Caco-2 (cell line): ENCODE results near the gene LYZL6. TPM values are rescaled to one million over a fixed set of nuclear protein-coding genes. Genes with fewer than 3 reads are reported as not detected.

ENCODE experiments used
- BruUV-seq: library from RNA; stranded (reverse); fragments of 400-500 nt; replicated peaks from 2 replicates; lab custom pipeline; 2021; lab: Mats Ljungman, UMichigan
- CTCF ChIA-PET: fragments of 300-600 bp; sonication (Branson Sonifier 250); formaldehyde crosslinking; loops from one replicate; lab custom pipeline; 2022; ENCODE audit warnings: antibody characterized with exemption; lab: Charles Lee
- POLR2A ChIA-PET: fragments of 300-600 bp; sonication (Branson Sonifier 250); formaldehyde crosslinking; loops from one replicate; lab custom pipeline; 2022; ENCODE audit warnings: antibody characterized with exemption; lab: Charles Lee
- DNase-seq, 2 experiments: peaks; one replicate each; pipeline versions ENCODE4 v3.0.0 to v3.0.0-alpha.2; 2020 to 2022
- H3K27me3 ChIP-seq: replicated peaks from 2 replicates; pipeline ENCODE4 v1.6.0; 2011; ENCODE audit warnings: low read length; ENCODE audit not compliant: control insufficient read depth, insufficient read depth
- H3K36me3 ChIP-seq: 2 replicates; pipeline ENCODE4 v1.5.1; 2011; ENCODE audit warnings: low read length; ENCODE audit not compliant: control insufficient read depth, insufficient read depth
- H3K4me1 ChIP-seq: fragments of 250-450 bp; sonication (Bioruptor Pico); 2 replicates; pipeline ENCODE4 v1.5.1; 2020; ENCODE audit warnings: mild to moderate bottlenecking
- H3K4me3 ChIP-seq: 2 replicates; pipeline ENCODE4 v1.5.1; 2011; ENCODE audit warnings: low read depth, mild to moderate bottlenecking, control low read depth, low read length
- H3K9me3 ChIP-seq: fragments of 250-450 bp; sonication (Bioruptor Pico); 2 replicates; pipeline ENCODE4 v1.5.1; 2020; ENCODE audit warnings: mild to moderate bottlenecking, moderate library complexity
- H3K27ac Mint-ChIP-seq: one replicate; pipeline ENCODE4 v1.8.0; 2022; ENCODE audit warnings: mixed read lengths; ENCODE audit not compliant: unreplicated experiment
- H3K27me3 Mint-ChIP-seq: one replicate; pipeline ENCODE4 v1.8.0; 2022; ENCODE audit warnings: mixed read lengths; ENCODE audit not compliant: insufficient read depth, unreplicated experiment
- H3K36me3 Mint-ChIP-seq: one replicate; pipeline ENCODE4 v1.8.0; 2022; ENCODE audit warnings: mild to moderate bottlenecking, mixed read lengths; ENCODE audit not compliant: insufficient read depth, unreplicated experiment
- H3K4me1 Mint-ChIP-seq: one replicate; pipeline ENCODE4 v1.8.0; 2022; ENCODE audit warnings: low read depth, mixed read lengths; ENCODE audit not compliant: unreplicated experiment
- H3K4me3 Mint-ChIP-seq: one replicate; pipeline ENCODE4 v1.8.0; 2022; ENCODE audit warnings: mild to moderate bottlenecking, moderate library complexity, mixed read lengths; ENCODE audit not compliant: unreplicated experiment
- H3K9me3 Mint-ChIP-seq: one replicate; pipeline ENCODE4 v1.8.0; 2022; ENCODE audit warnings: mixed read lengths; ENCODE audit not compliant: unreplicated experiment
- CTCF ChIP-seq, 2 experiments: fragments of 200-600 bp in 1 of 2; IDR thresholded peaks; 1 replicate in 1 of 2; 2 replicates in 1 of 2; pipeline versions ENCODE4 v1.5.1 to v1.8.0; 2011 to 2022; ENCODE audit warnings: antibody characterized with exemption in 1 of 2, control low read depth in 1 of 2, inconsistent platforms in 1 of 2, low read depth in 1 of 2, low read length in 1 of 2, mild to moderate bottlenecking in 1 of 2, moderate library complexity in 1 of 2; ENCODE audit not compliant: insufficient read depth in 1 of 2, severe bottlenecking in 1 of 2, unreplicated experiment in 1 of 2
- intact Hi-C: fragments of 100-400 bp; cut with micrococcal nuclease; formaldehyde crosslinking; loops from one replicate; pipeline ENCODE4 v1.10.0; 2022; ENCODE audit not compliant: unreplicated experiment
- total RNA-seq: library from RNA; stranded (reverse); gene quantifications from 2 replicates; pipeline ENCODE4 v1.2.3, GENCODE V29; 2022

The LYZL6 gene
- total RNA-seq, 1 experiment from 2014 or later: not detected

GRCh38 chr17:35889818-35890773 lies 53.4 kb downstream of the LYZL6 start:
- H3K9me3 Mint-ChIP-seq: no peaks in the 10 kb centered on the region
- ChIA-PET CTCF (no interaction called here), POLR2A (no interaction called here)
- intact Hi-C loops: no loop called here
- H3K4me3 ChIP-seq: no peak overlapping the region
- no peak overlapping the region for H3K4me3 Mint-ChIP-seq
- no peak for DNase-seq
- no peaks in the 10 kb centered on the region for H3K4me1 ChIP-seq
- no peaks in the 10 kb centered on the region for H3K4me1 Mint-ChIP-seq
- no peak overlapping the region for H3K27ac Mint-ChIP-seq
- no TSS peak for BruUV-seq
- H3K27me3 Mint-ChIP-seq: no peaks in the 10 kb centered on the region
- no peaks in the 10 kb centered on the region for H3K36me3 ChIP-seq
- no peaks in the 10 kb centered on the region for H3K27me3 ChIP-seq
- TF ChIP-seq CTCF (IDR thresholded peaks at IDR 0.05; ENCODE audit: insufficient read depth in 1 of 2, low read depth in 1 of 2, low read length in 1 of 2, severe bottlenecking in 1 of 2, unreplicated experiment in 1 of 2): no peak
- no peaks in the 10 kb centered on the region for H3K9me3 ChIP-seq
- no peaks in the 10 kb centered on the region for H3K36me3 Mint-ChIP-seq

GRCh38 chr17:35889241-35889640 lies 54.3 kb downstream of the LYZL6 start:
- intact Hi-C loops: no loop called here
- no peaks in the 10 kb centered on the region for H3K27me3 Mint-ChIP-seq

More at GRCh38 chr17:35889241-35889640, 54.3 kb downstream of the LYZL6 start:
- no peaks in the 10 kb centered on the region for H3K9me3 ChIP-seq
- H3K4me3 Mint-ChIP-seq: no peak overlapping the region
- H3K36me3 Mint-ChIP-seq: no peaks in the 10 kb centered on the region
- no peaks in the 10 kb centered on the region for H3K4me1 ChIP-seq
- H3K4me1 Mint-ChIP-seq: no peaks in the 10 kb centered on the region
- ChIA-PET CTCF (no interaction called here), POLR2A (no interaction called here)
- BruUV-seq: no TSS peak
- no peaks in the 10 kb centered on the region for H3K27me3 ChIP-seq
- DNase-seq: no peak
- no peak for TF ChIP-seq CTCF (IDR thresholded peaks at IDR 0.05; ENCODE audit: insufficient read depth in 1 of 2, low read depth in 1 of 2, low read length in 1 of 2, severe bottlenecking in 1 of 2, unreplicated experiment in 1 of 2)
- no peaks in the 10 kb centered on the region for H3K9me3 Mint-ChIP-seq
- no peaks in the 10 kb centered on the region for H3K36me3 ChIP-seq
- no peak overlapping the region for H3K4me3 ChIP-seq
- H3K27ac Mint-ChIP-seq: no peak overlapping the region

Other genes starting within 250 kb of the LYZL6 start
- gene RASL10B, start 212.1 kb downstream of the LYZL6 start, total RNA-seq: 11.4 and 13.3 TPM in 2 replicates
- not detected in 2 replicates for gene GAS2L2, start 190.5 kb downstream of the LYZL6 start, total RNA-seq
- not detected in 2 replicates for gene C17orf50, start 182.8 kb downstream of the LYZL6 start, total RNA-seq
- not detected in 2 replicates for gene MMP28, start 148.1 kb downstream of the LYZL6 start, total RNA-seq
- gene TAF15, start 134.2 kb downstream of the LYZL6 start, total RNA-seq: 335 and 350 TPM in 2 replicates
- not detected in 2 replicates for gene HEATR9, start 74.8 kb downstream of the LYZL6 start, total RNA-seq
- not detected in 2 replicates for gene CCL5, start 63.4 kb downstream of the LYZL6 start, total RNA-seq
- gene RDM1, start 12.9 kb downstream of the LYZL6 start, total RNA-seq: 9.9 and 12.9 TPM in 2 replicates
- gene CCL16, start 37.8 kb upstream of the LYZL6 start, total RNA-seq: not detected in 2 replicates
- gene CCL14, start 43.0 kb upstream of the LYZL6 start, total RNA-seq: not detected in 2 replicates
- 0.30 and 0.52 TPM in 2 replicates for gene CCL15, start 57.8 kb upstream of the LYZL6 start, total RNA-seq
- gene CCL23, start 74.3 kb upstream of the LYZL6 start, total RNA-seq: not detected in 2 replicates
- gene CCL18, start 120.6 kb upstream of the LYZL6 start, total RNA-seq: not detected in 2 replicates
- gene CCL3, start 146.4 kb upstream of the LYZL6 start, total RNA-seq: not detected in 2 replicates
- not detected in 2 replicates for gene CCL4, start 160.1 kb upstream of the LYZL6 start, total RNA-seq
- 9.1 and 12.5 TPM in 2 replicates for gene TBC1D3B, start 232.9 kb upstream of the LYZL6 start, total RNA-seq